ENCODE measurements around the gene ADGRF5.
"Not testable (repeated sequence)": the region's sequence is repeated elsewhere in the genome, so short reads cannot be mapped to it uniquely, and the experiment has no call there.

ADGRF5 gene

DNA sequence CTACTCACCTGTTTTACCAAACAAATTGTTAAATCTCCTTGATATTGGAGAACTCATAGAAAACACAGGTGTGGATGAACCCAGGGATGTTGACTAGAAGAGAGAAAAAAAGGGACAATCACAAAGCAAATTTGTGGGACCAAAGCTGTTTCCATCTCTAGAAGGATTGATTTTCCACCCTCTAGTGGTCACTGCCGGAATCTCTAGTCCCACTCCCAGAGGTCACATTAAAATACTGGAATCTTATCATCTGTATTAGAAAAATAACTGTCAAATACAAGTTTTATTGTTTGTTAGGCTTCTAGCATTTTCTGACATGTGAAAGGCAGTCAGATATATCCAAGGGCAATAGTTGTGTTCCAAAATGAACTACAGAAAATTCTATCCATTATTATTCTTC lies 65.8 kb downstream of the ADGRF5 start:
- not testable (repeated sequence) for ATAC-seq (ENCODE audit: low read depth); H3K9me3 ChIP-seq (ENCODE audit: severe bottlenecking); H3K27me3 ChIP-seq (ENCODE audit: insufficient read depth, poor library complexity, severe bottlenecking); H3K4me3 ChIP-seq (ENCODE audit: severe bottlenecking); H3K27ac ChIP-seq (ENCODE audit: poor library complexity, severe bottlenecking); H3K36me3 ChIP-seq (ENCODE audit: low read depth); DNase-seq (ENCODE audit: low spot score); H3K4me1 ChIP-seq (ENCODE audit: insufficient read depth, poor library complexity, severe bottlenecking)
- TF ChIP-seq, protein P1, sequence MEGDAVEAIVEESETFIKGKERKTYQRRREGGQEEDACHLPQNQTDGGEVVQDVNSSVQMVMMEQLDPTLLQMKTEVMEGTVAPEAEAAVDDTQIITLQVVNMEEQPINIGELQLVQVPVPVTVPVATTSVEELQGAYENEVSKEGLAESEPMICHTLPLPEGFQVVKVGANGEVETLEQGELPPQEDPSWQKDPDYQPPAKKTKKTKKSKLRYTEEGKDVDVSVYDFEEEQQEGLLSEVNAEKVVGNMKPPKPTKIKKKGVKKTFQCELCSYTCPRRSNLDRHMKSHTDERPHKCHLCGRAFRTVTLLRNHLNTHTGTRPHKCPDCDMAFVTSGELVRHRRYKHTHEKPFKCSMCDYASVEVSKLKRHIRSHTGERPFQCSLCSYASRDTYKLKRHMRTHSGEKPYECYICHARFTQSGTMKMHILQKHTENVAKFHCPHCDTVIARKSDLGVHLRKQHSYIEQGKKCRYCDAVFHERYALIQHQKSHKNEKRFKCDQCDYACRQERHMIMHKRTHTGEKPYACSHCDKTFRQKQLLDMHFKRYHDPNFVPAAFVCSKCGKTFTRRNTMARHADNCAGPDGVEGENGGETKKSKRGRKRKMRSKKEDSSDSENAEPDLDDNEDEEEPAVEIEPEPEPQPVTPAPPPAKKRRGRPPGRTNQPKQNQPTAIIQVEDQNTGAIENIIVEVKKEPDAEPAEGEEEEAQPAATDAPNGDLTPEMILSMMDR (IDR thresholded peaks at IDR 0.05; ENCODE audit: poor library complexity, severe bottlenecking) = peak; percentile 49

- not testable (repeated sequence) for H3K4me1 ChIP-seq (ENCODE audit: insufficient read depth, poor library complexity, severe bottlenecking); DNase-seq (ENCODE audit: low spot score); ATAC-seq (ENCODE audit: low read depth); H3K9me3 ChIP-seq (ENCODE audit: severe bottlenecking); H3K27me3 ChIP-seq (ENCODE audit: insufficient read depth, poor library complexity, severe bottlenecking); H3K4me3 ChIP-seq (ENCODE audit: severe bottlenecking); H3K36me3 ChIP-seq (ENCODE audit: low read depth); H3K27ac ChIP-seq (ENCODE audit: poor library complexity, severe bottlenecking)
Measured at GRCh38 chr6:46851576-46851975, 70.2 kb downstream of the ADGRF5 start.

DNA sequence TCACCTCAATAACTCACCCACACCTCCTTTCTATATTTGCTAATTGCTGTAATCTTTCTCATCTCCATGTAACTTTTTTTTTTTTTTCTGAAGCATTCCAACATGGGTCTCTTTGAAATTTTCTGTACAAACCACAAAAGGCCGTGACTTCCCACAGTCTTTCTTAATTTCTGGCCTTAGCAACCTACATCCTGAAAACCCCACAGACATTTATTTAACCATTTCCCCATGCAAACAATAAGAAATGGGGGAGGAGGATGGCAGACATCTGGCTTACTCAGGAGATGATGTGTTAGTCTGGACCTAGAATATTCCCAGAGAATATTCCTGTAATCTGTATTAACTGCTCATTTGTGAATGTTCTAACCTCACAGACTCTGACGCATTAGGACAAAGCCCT lies 70.9 kb downstream of the ADGRF5 start:
- ATAC-seq (ENCODE audit: low read depth) = no peak
- Histone ChIP-seq H3K4me1 (ENCODE audit: insufficient read depth, poor library complexity, severe bottlenecking) (no peaks in the 10 kb centered on the region), H3K9me3 (ENCODE audit: severe bottlenecking) (no peaks in the 10 kb centered on the region), H3K4me3 (ENCODE audit: severe bottlenecking) (no peak overlapping the region), H3K36me3 (ENCODE audit: low read depth) (no peaks in the 10 kb centered on the region), H3K27ac (ENCODE audit: poor library complexity, severe bottlenecking) (no peak overlapping the region), H3K27me3 (ENCODE audit: insufficient read depth, poor library complexity, severe bottlenecking) (no peaks in the 10 kb centered on the region)
- TF ChIP-seq, protein P1 (IDR thresholded peaks at IDR 0.05; ENCODE audit: poor library complexity, severe bottlenecking) = no peak
- no peak for DNase-seq (ENCODE audit: low spot score)

GRCh38 chr6:46849361-46849690 lies 72.4 kb downstream of the ADGRF5 start:
- H3K4me1 ChIP-seq (ENCODE audit: insufficient read depth, poor library complexity, severe bottlenecking) = no peaks in the 10 kb centered on the region

GRCh38 chr6:46848684-46849360 lies 72.9 kb downstream of the ADGRF5 start:
- DNase-seq (ENCODE audit: low spot score) (peak; percentile 78), ATAC-seq (ENCODE audit: low read depth) (peak; percentile 97)
- TF ChIP-seq, protein P1 (IDR thresholded peaks at IDR 0.05; ENCODE audit: poor library complexity, severe bottlenecking) = peak; percentile 97
- H3K9me3 ChIP-seq (ENCODE audit: severe bottlenecking) = no peaks in the 10 kb centered on the region
- no peaks in the 10 kb centered on the region for H3K4me1 ChIP-seq (ENCODE audit: insufficient read depth, poor library complexity, severe bottlenecking)
- H3K36me3 ChIP-seq (ENCODE audit: low read depth) = no peaks in the 10 kb centered on the region
- H3K27ac ChIP-seq (ENCODE audit: poor library complexity, severe bottlenecking) = no peak overlapping the region
- no peak overlapping the region for H3K4me3 ChIP-seq (ENCODE audit: severe bottlenecking)
- H3K27me3 ChIP-seq (ENCODE audit: insufficient read depth, poor library complexity, severe bottlenecking) = no peaks in the 10 kb centered on the region

More at GRCh38 chr6:46849361-46849690, 72.4 kb downstream of the ADGRF5 start:
- ATAC-seq (ENCODE audit: low read depth) = no peak
- Histone ChIP-seq H3K4me3 (ENCODE audit: severe bottlenecking) (no peak overlapping the region), H3K27me3 (ENCODE audit: insufficient read depth, poor library complexity, severe bottlenecking) (no peaks in the 10 kb centered on the region), H3K36me3 (ENCODE audit: low read depth) (no peaks in the 10 kb centered on the region), H3K9me3 (ENCODE audit: severe bottlenecking) (no peaks in the 10 kb centered on the region), H3K27ac (ENCODE audit: poor library complexity, severe bottlenecking) (no peak overlapping the region)
- DNase-seq (ENCODE audit: low spot score) = no peak
- TF ChIP-seq, protein P1 (IDR thresholded peaks at IDR 0.05; ENCODE audit: poor library complexity, severe bottlenecking) = no peak

Data from RWPE2 (cell line).